Left cardiac atrium (tissue), 4 donors: ENCODE results near the gene TRAK1. TPM values are rescaled to one million over a fixed set of nuclear protein-coding genes. Genes with fewer than 3 reads are reported as not detected.
A peak's percentile ranks its signal among the peaks of the same experiment; 100 is the strongest.

Experiments used
- ATAC-seq, 2 donors: fragments of 200-7000 bp; cut with Tn5 transposase; one replicate each; pipeline ENCODE4 v1.9.1; 2020; ENCODE audit warnings: mild to moderate bottlenecking in 2 of 2, moderate library complexity in 2 of 2
- DNase-seq: peaks from one replicate; pipeline ENCODE4 v3.0.0-alpha.2; 2020
- intact Hi-C, 2 donors: fragments of 100-400 bp; cut with DNase I; formaldehyde crosslinking; loops; one replicate each; pipeline versions ENCODE4 v1.14.1 to v1.15.1; 2022 to 2023
- total RNA-seq, 2 donors: library from RNA; stranded (reverse); fragmentation: NEBNext Ultra II Directional; extraction: Animal tissue kit (Norgen Biotek cat#: 25700); gene quantifications; one replicate each; pipeline ENCODE4 v1.2.1, GENCODE V29; 2021
- donor health status: DM: no; HTN: yes; CAD: no.
- donor health status: DM: no; HTN: yes; CAD: no; lungs with severe emphysema.
- donor health status: DM: yes; HTN: yes; CAD: no.
- donor health status: Dilated cardiomyopathy.

TRAK1 gene
- total RNA-seq, 2 donors from 2014 or later: 197 to 211 TPM

DNA sequence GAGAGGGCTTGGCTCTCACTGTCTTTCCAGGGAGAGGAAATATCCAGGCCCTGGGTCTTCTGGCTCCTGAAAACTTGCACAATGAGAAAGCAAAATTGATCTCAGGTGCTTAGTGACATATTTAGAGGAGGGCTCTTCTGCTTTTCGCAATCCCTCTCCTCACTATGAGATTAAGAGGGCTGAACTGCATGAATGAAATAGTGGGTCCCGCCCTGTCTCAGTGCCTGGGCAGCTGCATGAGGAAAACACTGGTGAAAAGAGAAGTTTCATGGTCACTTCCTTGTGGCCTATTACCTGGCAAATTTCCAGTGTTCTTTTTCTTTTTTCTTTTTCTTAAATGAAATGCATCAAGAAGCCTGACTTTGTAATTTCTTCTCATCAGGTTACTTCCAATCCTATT, 73.5 kb downstream of the TRAK1 start:
- intact Hi-C loops: no loop called here
- ATAC-seq (no peak), DNase-seq (no peak)

DNA sequence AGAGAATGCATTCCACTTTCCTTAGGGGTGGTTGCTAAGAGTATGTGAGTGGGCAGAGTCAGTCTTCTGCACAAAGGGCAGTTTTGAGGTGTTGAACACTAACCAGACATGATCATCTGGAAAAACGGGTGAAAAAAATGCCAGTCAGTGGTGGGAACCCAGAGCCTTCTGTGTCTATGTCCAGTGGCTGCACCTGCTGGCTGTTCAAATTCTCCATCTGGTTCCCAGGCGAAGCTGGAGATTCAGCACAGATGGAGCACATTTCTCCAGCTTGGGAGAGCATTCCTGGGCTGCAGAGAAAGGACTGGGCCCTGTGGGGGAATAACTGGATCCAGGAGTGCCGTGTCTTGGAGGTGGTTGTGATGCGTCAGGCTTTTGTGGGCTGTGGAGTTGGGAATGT, 74.1 kb downstream of the TRAK1 start:
- ATAC-seq: no peak
- intact Hi-C loops: no loop called here
- no peak for DNase-seq

DNA sequence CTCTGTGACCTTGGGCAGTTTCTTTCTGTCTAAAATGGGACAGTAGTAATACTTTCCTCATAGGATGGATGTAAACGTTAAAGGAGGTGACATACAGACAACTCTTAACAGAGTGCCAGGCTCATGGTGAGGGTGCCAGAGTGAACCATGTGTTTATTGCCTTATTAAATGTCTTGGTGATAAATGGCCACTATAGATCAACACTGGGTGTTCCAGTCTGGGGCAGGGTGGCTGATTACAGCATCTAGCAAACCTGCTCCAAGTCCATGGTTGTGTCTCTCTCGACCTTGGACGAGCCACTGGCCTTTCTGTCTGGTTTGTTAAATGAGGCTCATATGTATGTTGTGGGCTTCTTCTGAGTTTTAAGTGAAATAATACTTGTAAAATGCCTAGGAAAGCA, 75.1 kb downstream of the TRAK1 start:
- DNase-seq (no peak), ATAC-seq (no peak)
- intact Hi-C loops: no loop called here

DNA sequence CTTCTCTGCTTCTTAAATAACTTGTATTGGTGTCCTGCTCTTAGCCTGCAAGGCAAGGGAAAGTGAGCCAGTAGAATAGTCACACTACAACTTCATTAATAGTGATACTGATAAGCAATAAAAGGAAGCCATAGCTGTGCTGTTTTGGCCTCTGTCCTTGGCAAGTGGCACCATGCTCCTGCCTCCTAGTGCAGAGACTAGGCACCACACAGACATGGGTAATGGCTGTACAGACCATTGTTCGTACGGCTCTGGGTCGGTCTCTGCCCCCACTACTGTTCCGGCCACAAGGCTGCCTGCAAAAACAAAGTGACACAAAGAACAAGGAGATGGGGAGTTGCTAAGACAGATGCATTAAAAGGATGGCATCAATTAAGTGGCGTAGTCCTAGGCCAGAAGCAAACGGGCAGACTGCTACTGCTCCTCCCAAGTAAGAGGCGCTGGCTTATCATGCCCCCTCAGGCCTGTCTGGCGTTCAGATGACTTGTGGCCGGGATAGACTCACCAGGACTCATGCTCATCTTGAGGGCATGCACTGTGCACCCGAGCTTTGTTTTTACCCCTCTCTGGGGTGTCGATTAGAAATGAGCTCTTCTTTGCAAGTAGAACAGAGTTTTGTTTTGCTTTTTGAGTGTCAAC, 75.6 kb downstream of the TRAK1 start:
- ATAC-seq: peak in 1 of 2 donors; percentile 44
- DNase-seq: no peak
- intact Hi-C loops: no loop called here

GRCh38 chr3:42169579-42170120, 78.5 kb downstream of the TRAK1 start:
- DNase-seq (no peak), ATAC-seq (peak in 1 of 2 donors; percentile 18)
- intact Hi-C loops: no loop called here

- intact Hi-C loops: no loop called here
- no peak for DNase-seq
- no peak for ATAC-seq
Measured at GRCh38 chr3:42172047-42172654, 81.0 kb downstream of the TRAK1 start.

- ATAC-seq: no peak
- intact Hi-C loops: no loop called here
Measured at GRCh38 chr3:42173307-42173706, 82.2 kb downstream of the TRAK1 start.

DNA sequence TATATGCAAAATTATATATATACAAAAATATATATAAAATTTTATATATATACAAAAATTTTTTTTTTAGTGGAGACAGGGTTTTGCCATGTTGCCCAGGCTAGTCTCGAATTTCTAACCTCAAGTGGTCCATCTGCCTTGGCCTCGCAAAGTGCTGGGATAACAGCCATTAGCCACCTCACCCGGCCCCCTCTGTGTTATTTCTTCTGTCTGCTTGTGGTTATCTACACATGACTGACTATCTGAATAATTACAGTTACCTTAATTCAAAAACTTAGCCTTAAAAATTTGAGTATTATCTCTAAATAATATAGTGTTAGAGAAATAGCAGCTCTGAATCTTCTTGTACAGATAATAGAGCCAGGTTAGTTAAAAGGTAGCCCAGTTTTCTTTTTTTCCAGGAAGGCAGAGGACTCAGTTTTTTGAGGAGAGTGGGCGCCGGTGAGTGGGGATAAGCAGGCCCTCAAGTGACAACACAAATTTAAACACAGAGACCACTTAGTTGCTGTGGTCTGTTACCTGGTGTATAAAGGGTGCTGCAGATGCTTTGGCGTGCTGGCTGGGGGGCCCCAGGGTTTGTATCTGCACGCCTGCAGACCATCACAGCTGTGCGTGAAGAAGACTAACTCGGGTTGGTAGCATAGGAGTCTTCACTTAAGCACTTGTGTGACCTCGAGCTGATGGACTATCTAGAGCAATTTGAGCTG, 83.7 kb downstream of the TRAK1 start:
- no peak for DNase-seq
- ATAC-seq: no peak
- intact Hi-C loops: no loop called here

More at GRCh38 chr3:42173307-42173706, 82.2 kb downstream of the TRAK1 start:
- no peak for DNase-seq

GRCh38 chr3:42175386-42176240, 84.5 kb downstream of the TRAK1 start:
- no peak for DNase-seq
- ATAC-seq: no peak
- intact Hi-C loops: no loop called here

DNA sequence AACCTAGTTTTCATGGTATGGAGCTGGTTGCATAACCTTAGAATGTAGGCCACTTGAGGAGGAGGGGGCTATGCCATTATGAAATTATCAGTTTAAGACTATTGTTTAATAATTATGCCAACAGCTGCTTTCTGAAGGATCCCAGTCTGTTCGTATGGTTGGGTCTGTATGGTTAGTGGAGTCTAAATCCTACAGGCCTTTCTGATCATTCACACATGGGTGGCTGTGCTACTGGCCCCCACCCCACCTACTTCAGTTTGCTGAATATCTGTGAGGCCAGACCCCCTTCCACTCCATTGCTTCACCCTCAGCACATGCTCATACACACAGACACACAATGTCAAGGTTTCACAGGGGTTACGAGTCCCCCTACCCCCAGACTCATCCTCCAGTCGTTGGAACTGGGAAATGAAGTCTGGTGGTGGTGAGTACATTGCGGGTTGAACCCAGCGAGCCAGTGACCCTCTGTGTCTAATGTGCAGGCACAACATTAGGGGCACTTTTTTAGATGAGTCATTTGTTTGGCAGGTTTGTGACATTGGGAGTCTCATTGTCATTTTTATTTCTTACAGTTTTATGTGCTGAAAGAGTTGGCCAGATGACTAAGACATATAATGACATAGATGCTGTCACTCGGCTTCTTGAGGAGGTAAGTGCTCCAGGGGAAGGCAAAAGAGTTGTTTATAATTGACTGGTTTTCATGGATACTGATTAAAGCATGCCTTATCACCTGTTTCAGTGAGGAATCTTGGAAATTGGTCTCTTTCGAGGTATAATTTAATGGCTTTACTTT, 85.3 kb downstream of the TRAK1 start:
- ATAC-seq (no peak), DNase-seq (no peak)
- intact Hi-C loops: no loop called here

DNA sequence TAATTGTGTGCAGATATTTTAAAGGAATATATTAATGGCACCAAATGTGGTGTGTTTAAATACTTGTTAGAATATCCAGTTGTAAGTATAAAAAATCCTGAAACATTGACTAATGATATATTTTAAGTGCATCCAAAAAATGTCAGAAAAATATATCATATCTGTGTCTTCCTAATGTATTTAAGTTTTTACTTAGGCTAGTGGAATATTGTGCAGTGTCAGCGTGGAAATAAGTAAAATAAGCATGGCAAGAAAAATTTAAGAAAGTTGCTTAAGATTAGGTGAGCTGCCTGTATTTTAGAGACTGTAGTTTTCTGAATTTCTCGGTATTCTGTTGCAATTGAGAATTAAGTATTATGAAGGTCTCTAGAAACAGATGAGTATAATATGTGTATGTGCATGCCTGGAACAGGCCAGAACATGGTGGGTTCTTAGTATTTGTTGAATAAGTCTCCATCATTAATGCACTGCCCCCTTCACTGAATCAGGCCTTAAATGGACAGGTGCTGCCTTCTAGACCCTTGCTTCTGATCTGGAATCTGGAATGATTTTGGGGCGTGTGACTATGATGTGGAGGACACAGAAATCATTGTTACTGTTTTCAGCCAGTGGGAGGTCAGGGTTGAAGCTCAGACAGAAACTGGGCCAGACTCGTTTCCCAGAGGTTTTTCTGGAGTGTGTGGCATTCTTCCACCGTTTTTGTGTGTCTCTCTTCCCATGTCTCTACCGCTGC, 86.1 kb downstream of the TRAK1 start:
- ATAC-seq: no peak
- intact Hi-C loops: no loop called here
- no peak for DNase-seq

GRCh38 chr3:42177801-42178150, 86.6 kb downstream of the TRAK1 start:
- ATAC-seq (no peak), DNase-seq (no peak)
- intact Hi-C loops: no loop called here

GRCh38 chr3:42179110-42179725, 88.1 kb downstream of the TRAK1 start:
- intact Hi-C loops: no loop called here
- DNase-seq (peak; percentile 45), ATAC-seq (peak; percentile 75 to 97)

GRCh38 chr3:42180901-42181300, 89.7 kb downstream of the TRAK1 start:
- intact Hi-C loops: no loop called here
- no peak for DNase-seq
- no peak for ATAC-seq

DNA sequence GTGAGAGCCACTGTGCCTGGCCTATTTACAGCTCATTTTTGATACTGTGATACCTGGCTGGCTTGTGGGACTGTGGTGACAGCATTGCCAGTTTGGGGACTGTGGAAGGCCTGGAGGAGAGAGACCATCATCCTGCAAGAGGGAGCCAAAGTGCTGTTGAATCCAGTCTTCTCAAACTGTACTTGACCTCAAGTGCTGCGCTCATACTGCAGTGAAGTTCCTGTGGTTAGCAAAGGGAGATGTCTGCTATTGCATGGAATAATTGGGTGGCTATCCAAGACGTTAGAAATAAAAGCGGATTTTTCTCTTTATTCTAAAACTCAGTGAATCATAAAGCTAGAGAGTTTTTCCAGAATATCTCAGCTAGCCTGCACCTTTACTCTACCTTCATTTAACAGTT, 91.4 kb downstream of the TRAK1 start:
- intact Hi-C loops: no loop called here
- ATAC-seq: no peak
- DNase-seq: no peak

- ATAC-seq (no peak), DNase-seq (no peak)
- intact Hi-C loops: no loop called here
Measured at GRCh38 chr3:42183991-42184632, 93.0 kb downstream of the TRAK1 start.
